NCI-H2081 treated with DMSO at 0.1 percent for 48 hours (cell line): ENCODE results near the gene PHKB.

ENCODE experiments used
- DNase-seq: peaks from one replicate; lab custom pipeline; 2025; lab: John Stamatoyannopoulos, UW

PHKB gene

GRCh38 chr16:47729701-47730100 is 268.6 kb downstream of the PHKB start:
- DNase-seq, result no peak

DNA sequence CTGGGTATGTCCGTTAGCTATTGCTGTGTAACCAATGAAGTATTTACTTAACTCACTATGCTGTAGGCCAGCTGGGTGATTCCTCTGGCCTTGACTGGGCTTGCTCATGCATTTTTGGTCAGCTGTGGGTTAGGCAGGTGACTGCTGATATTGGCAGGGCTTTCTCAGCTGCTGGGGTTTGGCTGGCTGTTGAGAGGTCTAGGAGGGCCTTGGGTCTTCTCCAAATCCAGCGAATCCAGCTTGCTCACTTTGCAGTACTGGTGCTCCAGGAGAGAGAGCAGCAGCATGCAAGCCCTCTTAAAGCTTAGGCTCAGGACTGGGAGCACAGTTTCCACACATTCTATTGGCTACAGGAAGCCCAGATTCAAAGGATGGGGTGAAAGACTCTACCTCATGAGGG is 270.1 kb downstream of the PHKB start:
- DNase-seq, result no peak

DNA sequence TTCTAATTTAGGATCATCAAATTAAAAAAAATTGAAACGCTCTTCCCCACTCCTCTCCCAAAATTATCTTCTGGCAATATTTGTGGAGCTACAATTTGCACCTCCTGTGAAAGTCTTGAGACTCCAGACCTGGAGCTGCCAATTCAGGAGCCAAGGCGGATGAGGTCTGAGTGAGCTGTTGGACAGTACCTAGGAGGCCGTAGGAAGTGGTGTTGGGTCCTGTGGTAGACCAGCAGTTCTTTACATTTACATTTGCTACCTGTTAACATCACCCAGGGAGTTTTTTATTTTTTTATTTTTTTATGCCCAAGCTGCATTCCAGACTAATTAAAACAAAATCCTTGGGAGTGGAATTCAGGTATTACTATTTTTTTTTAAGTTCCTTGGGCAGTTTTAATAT is 271.0 kb downstream of the PHKB start:
- DNase-seq, result no peak

DNA sequence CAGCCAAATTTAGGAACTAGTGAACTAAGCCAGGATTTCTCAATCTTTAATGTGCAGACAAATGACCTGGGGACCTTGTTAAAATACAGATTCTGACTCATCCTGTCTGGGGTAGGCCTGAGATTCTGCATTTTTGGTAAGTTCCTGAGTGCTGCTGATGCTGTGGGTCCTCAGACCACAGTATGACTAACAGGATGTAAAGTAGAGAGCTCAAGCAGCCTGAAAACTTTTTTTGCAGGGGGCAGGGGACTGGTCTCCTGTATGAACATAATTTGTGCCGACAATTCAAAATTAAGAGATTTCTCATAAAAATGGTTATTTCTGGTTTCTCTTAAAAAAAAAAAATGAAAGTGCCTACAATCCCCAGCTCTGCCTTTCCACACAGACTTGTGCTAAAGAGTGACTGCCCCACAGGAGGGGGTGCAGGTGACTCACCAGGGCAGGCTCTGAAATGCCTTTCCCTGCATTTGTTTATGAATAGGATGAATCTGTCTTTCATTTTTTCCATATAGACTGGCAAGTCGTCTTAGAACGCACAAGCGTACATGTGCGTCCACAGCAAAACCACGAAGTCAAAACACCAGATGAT is 271.5 kb downstream of the PHKB start:
- DNase-seq, result no peak

DNA sequence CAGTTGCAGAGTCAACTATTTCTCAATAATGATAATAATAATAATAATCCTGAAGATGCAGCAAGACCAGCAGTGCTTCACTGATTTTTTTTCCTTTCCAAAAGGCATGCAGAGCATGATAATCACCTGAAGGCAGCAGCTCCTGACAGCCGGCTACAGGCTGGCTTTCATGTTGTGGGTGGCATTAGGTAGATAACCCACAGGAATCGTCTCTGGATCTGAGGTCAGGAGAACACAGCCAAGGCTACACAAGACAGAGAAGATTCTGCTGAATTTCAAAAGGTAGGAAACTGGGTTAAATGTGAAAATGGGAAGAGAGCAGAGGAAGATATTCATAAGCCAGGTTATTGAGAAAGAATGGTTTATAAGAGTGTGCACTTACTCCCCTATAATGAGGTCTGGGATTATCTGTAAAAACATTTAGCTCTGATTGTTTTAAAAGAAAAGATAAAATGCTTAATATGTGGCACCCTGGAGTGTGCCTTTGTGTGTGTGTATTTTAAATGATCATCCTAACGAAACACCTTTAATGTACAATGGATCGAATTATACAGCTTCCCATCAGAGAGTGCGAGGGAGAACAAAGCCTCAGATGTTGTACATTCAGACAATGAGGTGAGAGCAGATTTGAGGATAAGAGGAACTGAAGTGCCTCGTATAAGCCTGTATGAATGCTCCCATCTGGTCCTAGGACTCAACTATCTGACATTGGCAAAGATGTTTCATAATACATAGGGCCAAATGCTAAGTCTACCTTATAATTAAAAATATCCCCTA is 273.1 kb downstream of the PHKB start:
- no peak for DNase-seq

GRCh38 chr16:47734987-47735594 is 274.0 kb downstream of the PHKB start:
- DNase-seq, result no peak

DNA sequence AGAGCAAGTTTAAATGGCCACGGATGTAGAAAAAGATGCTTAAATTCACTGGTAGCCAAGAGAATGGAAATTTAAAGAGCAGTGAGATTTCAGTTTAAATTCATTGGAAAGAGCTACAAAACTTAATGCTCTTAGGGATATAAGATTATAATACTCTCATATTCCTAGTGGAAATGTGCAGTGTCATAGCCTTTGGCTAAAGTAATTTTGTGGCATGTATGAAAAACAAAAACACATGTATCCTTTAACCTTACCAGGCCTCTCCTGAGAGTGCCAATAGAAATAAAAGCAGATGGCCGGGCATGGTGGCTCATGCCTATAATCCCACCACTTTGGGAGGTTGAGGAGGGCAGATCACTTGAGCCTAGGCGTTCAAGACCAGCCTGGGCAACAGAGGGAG is 289.2 kb downstream of the PHKB start:
- DNase-seq, result no peak
